Right renal pelvis (tissue), 4 donors: ENCODE data around the gene WSB2. TPM values are rescaled to one million over a fixed set of nuclear protein-coding genes. Genes with fewer than 3 reads are reported as not detected.
"Not testable (repeated sequence)": the region's sequence is repeated elsewhere in the genome, so short reads cannot be mapped to it uniquely, and the experiment has no call there.

Source experiments
- DNase-seq, 4 donors: peaks; one replicate each; pipeline ENCODE4 v3.0.0-alpha.2; 2013; ENCODE audit warnings: low read depth in 4 of 4, low spot score in 3 of 4, missing footprints in 1 of 4
- polyA plus RNA-seq, 4 donors: library from polyadenylated mRNA; unstranded; fragments of 120-200 nt; gene quantifications; one replicate each; pipeline ENCODE4 v1.2.1, GENCODE V29; 2013; ENCODE audit not compliant: insufficient read length in 4 of 4

Gene WSB2
- 10 to 100 TPM; 49.1 to 56.2 (median 53.9) TPM for polyA plus RNA-seq

DNA sequence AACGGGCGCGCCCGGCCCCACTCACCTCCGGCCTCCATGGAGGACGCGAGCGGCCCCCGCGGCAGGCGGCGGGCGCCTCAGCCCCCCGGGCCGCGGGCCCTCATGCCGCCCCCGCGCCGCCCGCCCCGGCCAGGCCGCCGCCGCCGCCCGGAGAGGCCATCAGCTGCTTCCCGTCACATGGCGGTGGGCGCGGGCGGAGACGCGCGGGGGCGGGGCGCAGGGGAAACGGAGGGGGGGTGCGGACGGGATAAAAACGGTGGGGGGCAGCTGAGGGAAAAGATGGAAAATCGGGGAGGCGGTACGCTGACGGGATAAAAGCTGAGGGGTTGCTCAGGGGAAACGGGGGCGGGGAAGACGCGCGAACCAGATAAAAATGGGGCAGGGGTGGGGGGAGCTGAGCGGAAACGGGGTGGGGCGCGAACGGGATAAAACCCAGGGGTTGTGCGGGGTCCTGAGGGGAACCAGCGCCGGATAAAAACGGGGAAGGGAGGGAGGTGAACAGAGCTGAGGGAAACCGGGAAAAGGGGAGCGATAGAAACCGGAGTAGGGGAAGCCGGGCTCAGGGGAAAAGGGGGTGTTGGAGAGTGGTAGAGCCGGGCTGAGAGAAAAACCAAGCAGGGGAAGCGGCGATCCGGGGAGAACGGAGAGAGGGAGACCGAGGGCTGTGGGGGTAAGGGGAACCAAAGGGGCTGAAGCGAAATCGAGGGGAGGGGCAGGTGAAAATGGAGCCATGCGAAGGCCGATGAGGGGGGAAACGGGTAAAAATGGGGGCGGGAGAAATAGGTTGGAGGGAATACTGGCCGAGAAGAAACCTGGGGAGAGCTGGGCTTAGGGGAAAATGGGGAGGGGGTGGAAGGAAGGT, at the start of gene WSB2:
Gene WSB2 (minus strand): TSS at position 169 of the 862 bp plus-strand sequence. CDS start 131 bp downstream, at position 38.
- DNase-seq = no peak

DNA sequence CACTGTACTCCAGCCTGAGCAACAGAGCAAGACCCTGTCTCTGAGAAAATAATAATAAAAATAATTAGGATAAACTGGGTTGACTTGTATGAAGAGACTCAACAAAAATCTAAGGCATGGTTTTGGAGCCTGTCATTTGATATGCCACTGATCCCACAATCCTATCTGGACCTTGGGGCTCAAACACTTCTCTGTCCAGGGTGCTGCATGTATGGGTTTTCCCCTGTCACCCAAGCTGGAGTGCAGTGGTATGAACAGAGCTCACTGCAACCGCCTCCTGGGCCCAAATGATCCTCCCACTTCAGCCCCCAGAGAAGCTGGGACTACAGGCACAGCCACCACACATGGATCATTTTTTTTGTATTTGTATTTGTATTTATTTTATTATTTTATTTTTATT, 48.1 kb upstream of the WSB2 start:
- no peak for DNase-seq

DNA sequence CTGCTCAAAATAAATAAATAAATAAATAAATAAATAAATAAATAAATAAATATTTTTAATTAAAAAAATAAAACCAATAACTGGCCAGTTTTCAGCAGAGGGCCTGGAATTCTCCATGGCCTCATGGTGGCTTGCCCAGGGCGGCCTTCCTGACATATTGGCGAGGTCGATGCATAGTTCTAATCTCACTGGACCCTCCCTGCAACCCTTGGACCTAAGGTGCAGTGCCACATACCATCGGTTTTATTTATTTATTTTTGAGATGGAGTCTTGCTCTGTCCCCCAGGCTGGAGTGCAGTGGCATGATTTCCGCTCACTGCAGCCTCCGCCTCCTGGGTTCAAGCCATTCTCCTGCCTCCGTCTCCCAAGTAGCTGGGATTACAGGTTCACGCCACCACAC, 46.7 kb upstream of the WSB2 start:
- no peak for DNase-seq

DNA sequence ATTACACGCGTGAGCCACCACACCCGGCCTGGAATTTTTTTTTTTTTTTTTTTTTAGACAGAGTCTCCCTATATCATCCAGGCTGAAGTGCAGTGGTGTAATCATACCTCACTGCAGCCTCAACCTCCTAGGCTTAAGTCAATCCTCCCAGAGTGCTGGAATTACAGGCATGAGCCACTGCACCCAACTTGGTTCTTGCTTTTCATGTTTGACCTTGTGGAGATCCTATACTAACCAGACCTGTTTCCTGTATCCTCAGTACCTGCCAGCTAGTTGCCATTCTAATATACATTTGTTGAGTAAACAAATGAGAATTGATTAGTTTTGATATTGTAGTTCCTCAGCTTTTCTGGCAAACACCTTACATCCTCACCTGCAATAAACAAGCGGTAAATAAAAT, 46.0 kb upstream of the WSB2 start:
- no peak for DNase-seq

DNA sequence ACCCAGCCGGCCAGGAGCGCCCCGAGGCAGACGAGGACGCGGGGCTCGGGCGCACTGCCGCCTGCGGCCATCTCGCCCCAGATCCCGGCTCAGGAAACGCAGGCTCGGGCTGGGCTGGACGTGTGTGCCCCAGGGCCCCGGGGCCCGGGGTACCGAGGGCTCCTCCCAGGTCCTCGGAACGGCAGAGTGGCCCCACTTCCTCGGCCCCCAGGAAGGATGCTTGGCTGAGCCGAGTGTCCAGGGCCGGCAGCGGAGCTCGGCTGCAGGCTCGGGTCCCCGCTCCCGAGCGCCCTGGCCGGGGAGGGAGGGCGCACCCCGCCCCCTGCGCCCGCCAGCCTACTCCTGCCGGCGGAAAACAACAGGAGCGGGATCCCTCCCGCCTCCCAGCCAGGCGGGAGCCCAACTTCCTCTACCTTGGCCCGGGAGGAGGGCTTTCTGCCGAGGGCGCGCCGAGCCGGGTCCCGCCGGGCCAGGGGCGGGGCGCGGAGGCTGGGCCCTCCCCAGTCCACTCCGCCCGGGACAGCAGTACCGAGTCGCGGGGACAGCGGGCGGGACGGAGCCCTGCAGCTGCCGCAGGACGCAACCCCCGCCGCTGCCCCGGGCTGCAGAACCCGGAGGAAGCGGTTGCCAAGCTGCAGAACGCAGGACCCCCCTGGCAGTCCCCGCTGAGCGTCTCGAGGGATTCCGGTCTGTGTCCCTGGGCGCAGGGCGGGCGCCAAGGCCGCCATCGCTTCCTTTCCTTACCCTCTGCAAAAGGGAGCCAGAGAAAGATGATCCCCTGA, 42.8 kb upstream of the WSB2 start, which contains the start of gene VSIG10:
Gene VSIG10 (minus strand): TSS at position 411 of the 782 bp plus-strand sequence. CDS start 340 bp downstream, at position 71.
- DNase-seq = peak; percentile 24 to 49 (median 31)

DNA sequence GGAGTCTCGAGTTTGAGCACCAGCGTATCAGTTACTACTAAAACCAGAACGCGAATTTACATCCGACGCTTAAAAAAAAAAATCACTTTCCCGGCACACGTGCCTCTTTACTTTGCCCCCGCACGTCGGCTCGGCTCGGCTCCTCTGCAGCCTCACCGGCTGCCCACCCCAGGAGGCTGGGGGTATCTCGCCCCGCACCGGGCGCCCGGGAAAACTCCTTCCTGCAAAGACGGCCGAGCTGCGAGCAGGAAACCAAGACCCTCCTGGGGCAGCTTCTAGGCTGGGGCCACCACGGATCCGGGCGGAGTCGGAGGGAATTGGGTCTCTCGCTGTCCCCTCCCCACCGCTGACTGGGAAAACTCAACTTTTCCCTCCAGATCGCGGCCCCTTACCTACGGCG, 42.2 kb upstream of the WSB2 start:
- DNase-seq = peak in 2 of 4 donors; percentile 14 to 22

DNA sequence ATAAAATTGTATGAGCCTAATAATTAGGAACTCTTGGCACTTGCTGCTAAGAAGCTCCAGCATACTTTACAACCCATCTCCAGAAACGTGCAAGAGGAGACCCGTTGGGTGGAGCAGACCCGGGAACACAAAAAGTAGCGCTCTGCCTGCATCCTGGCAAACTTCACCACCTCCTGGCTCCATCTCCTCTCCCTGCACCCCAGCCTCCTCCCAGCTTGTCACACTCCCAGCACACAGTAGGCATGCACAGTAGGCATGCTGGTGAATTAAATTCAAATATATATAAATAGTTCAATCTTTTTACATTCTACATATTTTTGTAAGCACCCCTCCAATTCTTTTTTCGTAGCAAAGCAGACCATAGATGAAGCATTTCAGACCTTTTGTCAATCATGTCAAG, 41.6 kb upstream of the WSB2 start:
- no peak for DNase-seq

DNA sequence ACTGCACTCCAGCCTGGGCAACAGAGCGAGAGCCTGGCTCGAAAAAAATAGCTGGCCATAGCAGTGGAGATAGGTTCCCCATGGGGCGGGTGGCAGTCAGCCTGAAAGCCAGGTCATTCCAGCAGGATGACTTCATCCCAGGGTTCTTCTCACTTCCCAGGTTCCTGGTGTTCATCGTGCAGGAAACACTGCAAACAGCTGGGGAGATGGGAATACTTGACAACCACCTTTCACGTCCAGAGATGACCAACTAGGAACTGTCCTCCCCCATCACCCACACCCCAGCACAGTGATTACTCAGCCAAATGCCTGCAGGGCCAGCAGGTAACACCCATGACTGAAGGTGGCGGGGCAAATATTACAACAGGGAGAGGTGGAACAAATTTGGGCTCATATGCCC, 41.1 kb upstream of the WSB2 start:
- DNase-seq = no peak

DNA sequence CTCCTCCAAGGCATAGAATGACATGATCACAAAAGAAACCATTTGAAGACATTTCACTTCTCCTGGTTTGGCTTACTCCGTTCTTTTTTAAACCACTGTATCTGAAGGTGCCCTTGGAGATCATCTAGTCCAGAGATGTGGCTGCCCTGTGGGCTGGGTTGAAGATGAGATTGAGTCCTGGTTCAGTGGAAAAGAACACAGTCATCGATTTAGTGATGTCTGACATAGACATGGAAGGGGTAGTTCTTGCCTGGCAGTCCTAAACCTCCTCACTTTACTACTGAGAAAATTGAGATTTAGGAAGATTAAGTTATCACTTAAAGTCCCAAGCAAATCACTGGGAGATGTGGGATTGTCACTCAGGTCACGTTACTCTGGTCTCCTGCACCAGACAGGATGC, 40.1 kb upstream of the WSB2 start:
- DNase-seq = no peak

DNA sequence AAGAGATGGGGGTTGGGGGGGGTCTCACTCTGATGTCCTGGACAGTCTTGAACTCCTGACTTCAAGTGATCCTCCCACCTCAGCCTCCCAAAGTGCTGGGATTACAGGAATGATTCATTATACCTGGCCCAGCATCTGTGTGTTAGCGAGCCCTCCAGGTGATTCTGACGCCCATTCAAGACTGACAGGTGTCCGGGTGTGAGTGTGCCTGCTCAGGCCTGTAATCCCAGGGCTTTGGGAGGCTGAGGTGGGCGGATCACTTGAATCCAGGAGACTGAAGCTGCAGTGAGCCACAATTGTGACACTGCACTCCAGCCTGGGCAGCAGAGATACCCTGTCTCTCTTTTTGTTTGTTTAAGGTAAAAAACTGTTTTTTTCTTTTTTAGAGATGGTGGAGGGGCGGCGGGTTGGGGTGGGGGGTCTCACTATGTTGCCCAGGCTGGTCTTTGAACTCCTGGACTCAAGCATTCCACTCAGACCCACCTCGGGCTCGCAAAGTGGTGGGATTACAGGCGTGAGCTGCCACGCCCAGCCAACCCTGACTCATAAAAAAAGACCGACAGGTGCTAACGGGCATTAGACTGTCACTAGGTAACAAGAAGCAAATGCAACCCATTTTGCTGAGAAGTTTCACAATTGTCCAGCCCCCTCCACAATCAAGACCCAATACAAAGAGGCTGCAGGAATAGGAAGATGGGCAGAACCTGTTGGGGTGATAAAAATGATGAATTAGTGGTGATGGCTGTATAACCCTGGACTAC, 38.1 kb upstream of the WSB2 start:
- DNase-seq = no peak

DNA sequence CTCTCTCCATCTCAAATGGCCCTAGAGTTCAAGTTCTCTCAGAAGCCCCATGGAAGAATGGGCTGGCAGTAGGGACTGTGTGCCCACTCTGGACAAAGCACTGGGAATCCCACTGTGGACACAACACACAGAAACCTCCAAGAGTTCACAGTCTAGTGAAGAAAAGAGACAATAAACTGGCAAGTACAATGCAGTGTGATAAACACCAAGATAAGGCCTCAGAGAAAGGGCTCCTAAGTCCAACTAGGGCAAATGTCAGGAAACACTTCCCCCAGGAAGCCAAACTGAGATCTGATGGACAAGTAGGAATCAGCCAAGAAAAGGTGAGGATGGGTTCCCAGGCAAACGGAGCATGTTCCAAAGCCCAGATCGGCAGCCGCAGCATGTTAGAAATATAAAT, 37.4 kb upstream of the WSB2 start:
- no peak for DNase-seq

DNA sequence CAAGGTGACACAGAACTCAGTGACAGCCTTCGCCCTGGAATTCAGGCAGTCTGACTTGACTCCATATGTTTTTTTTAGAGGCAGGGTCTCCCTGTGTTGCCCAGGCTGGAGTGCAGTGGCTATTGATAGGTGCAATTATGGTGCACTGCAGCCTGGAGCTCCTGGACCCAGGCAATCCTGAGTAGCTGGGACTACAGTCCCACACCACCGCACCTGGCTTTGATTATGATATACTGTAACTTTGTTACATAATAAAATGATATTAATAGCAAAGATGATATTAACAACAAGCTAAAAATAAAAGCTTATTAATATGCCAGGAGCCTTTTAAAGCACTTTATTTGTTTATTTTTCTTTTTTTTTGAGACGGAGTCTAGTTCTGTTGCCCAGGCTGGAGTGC, 33.1 kb upstream of the WSB2 start:
- no peak for DNase-seq

DNA sequence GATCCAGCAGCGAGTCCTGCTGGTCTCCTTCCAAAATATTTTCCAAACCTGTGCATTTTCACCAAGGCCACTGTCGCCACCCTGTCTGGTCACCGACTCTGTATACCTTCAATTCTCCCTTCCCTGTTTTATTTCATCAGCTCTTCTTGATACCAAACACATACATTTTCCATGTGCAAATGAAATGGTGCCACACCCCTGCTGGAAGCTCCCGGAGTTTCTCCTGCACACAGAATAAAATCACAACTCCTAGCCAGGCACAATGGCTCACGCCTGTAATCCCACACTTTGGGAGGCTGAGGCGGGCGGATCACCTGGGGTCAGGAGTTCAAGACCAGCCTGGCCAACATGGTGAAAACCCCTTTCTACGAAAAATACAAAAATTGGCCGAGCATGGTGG, 28.8 kb upstream of the WSB2 start:
- DNase-seq = no peak

DNA sequence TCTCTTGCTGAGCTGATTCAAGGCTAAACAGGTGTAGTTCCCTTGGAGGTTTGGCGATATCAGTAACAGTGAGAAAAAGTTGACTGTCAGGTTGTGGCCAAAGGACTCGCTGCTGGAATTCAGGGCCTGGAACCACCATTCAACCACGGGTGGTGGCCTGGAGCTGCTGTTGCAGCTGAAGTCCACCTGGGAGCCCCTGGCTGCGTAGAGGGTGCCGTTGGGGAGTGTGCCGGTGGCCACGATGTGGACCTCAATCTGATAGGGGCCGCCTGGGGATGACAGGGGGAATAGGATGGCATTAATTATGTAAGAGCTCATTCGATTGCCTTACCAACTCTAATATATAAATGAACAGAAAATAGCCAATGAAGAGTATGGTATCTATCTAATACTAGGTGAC, 21.2 kb upstream of the WSB2 start:
- no peak for DNase-seq

DNA sequence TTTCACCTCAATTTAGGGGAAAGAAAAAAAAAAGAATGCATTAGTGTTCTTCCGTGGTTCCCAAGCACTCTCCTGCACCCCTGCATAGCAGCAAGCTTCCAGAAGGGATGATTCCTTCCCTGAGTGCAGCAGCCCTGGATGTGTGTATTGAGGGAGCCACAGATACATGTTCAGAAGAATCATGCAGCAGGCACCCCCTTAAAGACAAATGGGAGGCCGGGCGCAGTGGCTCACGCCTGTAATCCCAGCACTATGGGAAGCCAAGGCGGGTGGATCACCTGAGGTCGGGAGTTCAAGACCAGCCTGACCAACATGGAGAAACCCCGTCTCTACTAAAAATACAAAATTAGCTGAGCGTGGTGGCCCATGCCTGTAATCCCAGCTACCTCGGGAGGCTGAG, 20.5 kb upstream of the WSB2 start:
- not testable (repeated sequence) for DNase-seq

DNA sequence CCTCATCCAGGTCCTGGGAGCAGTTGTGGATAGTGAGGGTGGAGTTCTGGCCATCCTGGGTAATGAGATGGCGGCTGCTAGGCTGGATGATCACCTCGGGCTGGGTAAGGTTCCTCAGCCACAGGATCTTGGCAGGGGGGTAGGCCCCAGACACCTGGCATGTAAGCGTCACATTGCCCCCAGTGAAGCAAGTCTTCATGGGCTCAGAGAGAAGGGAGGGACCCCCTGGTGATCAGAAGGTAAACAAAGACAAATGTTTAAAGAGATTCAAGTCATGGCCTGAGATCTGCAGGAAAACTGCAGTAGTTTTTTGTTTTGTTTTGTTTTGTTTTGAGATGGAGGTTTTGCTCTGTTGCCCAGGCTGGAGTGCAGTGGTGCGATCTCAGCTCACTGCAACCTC, 12.8 kb upstream of the WSB2 start:
- no peak for DNase-seq

DNA sequence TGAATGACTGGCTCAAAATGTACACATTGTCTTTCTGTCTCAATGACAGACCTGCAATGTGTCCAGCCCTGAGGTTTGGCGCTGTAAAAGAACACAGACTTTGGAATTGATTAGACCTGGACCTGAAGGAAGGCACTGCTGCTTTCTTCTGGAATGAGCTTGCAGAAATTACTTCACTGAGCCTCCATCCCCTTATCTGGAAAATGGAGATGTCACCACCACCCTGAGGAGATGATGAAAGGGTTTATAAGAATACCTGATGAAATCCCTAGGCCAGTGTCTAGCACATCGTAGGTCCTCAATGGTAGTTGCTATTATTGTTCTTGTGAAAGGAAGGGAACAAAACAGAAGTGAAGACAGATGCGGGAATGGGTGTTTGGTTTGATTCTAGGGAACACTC, 9.7 kb upstream of the WSB2 start:
- DNase-seq = no peak

DNA sequence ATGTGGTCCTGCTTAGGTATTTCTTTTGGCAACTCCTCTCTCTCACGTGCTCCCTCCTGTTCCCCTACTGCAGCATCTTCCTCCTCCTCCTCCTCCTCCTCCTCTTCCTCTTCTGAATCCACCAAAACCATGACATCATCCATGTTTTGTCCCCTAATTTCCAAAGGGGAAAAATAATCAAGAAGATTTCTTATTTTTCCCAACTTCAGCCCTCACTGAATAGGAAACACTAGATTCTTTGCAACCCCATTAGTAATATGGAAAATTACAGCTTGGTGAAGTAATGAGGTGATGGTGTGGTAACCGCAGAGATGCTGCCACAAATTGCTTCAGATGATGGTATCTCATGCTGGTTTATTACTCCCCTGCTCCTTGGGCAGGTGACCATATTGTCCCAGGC, 7.5 kb upstream of the WSB2 start:
- no peak for DNase-seq

DNA sequence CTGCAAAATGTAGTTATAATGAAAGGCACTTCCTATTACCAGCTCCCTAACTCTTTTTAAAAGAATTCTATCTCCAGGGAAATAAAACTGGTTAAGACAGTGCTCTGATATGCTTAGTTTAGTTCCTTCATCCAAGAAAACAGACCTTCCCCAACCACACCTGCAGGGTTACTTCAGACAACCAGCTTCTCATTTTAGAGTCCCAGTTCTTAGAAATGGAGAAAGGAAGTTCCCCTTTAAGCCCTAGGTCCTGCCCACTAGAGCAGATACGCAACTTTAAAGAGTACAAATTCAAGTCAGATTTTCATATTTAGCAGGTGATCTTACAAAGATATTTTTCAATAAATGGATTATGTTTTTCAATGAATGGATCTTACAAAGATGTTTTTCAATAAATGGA, 4.4 kb upstream of the WSB2 start:
- no peak for DNase-seq

DNA sequence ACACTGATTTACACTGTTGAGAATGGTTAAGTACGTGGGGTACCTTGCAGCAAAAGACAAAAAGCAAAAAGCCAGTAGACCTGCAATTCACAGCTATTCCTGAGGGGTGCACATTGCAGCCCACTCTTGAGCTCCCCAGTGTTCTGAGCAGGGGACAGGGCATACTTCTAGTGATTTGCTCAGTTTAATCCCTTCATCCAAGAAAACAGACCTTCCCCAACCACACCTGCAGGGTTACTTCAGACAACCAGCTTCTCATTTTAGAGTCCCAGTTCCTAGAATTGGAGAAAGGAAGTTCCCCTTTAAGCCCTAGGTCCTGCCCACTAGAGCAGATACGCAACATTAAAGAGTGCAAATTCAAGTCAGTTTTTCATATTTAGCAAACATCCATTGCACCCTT, 3.6 kb upstream of the WSB2 start:
- no peak for DNase-seq
